ENCODE measurements around the gene NCKAP1. TPM values are rescaled to one million over a fixed set of nuclear protein-coding genes. Genes with fewer than 3 reads are reported as not detected.

The NCKAP1 gene
- total and polyA plus RNA-seq, 10 donors: 8.9 to 62.5 (median 49.3) TPM

DNA sequence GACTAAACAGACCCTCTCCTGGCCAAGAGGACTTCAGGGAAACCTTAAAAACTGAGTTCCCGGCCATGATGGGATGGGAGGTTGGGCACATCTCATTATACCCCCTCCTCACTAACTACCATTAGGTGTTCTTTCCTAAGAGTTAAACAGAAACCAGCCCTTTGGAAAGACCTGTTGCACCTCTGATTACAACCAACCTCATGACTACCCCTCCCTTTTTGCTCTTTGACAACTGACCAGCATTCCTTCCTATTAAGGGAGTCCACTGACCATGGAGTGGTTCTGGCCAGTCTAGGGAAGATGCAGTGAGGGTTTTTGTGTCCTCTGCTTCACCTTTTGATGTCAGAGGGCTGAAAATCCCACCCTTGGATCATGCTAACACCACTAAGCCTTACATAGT lies 127.3 kb downstream of the NCKAP1 start:
- H3K36me3 ChIP-seq: peaks cover 0 to 14% (median 0%) of the 10 kb centered on the region in 6 donors
- no peak overlapping the region for H3K4me3 ChIP-seq
- no peak for TF ChIP-seq POLR2A (IDR thresholded peaks at IDR 0.05)
- H3K27ac ChIP-seq: no peak overlapping the region
- intact Hi-C loops (cut with DNase I; ENCODE audit: low total_unique reads): no loop called here
- H3K27me3 ChIP-seq (replicated peaks in 1 of 7): no peaks in the 10 kb centered on the region
- no peak for DNase-seq
- no peaks in the 10 kb centered on the region for H3K9me3 ChIP-seq
- H3K4me1 ChIP-seq: no peaks in the 10 kb centered on the region
- 79 to 100% (median 92%) methylated on average over 1 of the region's 1 CpG for WGBS, 5 donors

DNA sequence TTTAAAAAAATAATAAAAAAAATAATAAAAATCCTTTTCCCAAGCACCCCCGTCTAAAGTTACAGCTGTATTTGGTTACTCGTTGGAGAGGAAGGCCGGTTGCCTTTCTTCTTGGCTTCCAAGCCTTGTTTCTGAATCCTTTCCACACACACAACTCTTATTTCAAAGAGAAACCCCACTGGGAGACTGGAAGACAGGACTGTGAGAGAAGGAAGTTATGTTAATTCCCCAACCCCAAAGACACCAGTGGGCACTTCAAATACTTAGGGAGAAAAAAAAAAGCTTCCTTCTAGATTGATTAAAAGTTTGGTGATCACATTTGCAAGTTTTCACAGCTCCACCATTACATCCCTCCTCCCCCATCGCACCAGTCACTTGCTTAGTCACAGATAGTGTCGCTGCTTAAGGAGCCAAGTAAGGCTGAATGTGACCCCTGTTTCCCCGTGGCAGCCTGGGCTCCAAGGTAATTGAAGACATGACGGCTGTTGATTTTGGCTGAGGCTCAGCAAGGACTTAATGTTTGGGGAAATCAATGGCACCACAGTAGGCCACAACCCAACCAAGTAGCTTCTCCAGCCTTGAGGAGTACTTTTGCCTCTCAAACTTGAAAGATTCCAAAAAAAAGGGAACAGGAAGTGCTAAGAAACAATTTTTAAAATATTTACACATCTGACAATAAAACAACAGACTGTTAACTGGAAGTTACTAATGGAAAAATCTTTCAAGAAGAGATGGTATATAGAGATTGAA lies 131.0 kb downstream of the NCKAP1 start:
- Histone ChIP-seq H3K27me3 (replicated peaks in 1 of 7) (no peaks in the 10 kb centered on the region), H3K27ac (no peak overlapping the region), H3K4me1 (no peaks in the 10 kb centered on the region), H3K9me3 (no peaks in the 10 kb centered on the region), H3K4me3 (no peak overlapping the region), H3K36me3 (no peaks in the 10 kb centered on the region)
- 82 to 91% (median 88%) methylated on average over 7 of the region's 7 CpGs for WGBS, 5 donors
- TF ChIP-seq, protein P1, sequence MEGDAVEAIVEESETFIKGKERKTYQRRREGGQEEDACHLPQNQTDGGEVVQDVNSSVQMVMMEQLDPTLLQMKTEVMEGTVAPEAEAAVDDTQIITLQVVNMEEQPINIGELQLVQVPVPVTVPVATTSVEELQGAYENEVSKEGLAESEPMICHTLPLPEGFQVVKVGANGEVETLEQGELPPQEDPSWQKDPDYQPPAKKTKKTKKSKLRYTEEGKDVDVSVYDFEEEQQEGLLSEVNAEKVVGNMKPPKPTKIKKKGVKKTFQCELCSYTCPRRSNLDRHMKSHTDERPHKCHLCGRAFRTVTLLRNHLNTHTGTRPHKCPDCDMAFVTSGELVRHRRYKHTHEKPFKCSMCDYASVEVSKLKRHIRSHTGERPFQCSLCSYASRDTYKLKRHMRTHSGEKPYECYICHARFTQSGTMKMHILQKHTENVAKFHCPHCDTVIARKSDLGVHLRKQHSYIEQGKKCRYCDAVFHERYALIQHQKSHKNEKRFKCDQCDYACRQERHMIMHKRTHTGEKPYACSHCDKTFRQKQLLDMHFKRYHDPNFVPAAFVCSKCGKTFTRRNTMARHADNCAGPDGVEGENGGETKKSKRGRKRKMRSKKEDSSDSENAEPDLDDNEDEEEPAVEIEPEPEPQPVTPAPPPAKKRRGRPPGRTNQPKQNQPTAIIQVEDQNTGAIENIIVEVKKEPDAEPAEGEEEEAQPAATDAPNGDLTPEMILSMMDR (IDR thresholded peaks at IDR 0.05 in 8 of 11, conservative IDR thresholded peaks at IDR 0.05 in 3 of 11): no peak
- no peak for TF ChIP-seq POLR2AphosphoS5 (IDR thresholded peaks at IDR 0.05)
- TF ChIP-seq POLR2A (IDR thresholded peaks at IDR 0.05): no peak
- no peak for DNase-seq
- intact Hi-C loops (cut with DNase I; ENCODE audit: low total_unique reads): no loop called here

DNA sequence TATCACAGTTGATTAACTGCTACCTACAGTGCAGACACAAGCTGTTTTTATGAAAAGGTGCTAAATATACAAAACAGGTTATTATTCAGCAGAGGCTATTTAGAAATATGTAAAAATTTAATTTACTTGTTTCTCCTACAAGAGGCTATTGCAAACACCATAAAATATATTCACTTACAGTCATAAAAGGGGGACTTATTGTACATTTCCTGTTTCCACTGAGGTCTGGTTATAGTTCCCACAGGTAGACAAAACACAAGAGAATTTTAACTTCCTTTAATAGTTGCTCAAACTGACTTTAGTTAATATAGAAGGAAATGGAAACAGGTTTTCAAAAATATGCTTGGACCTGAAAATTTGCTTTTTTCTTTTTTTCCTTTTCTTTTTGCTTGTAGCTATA lies 131.8 kb downstream of the NCKAP1 start:
- no peaks in the 10 kb centered on the region for H3K27me3 ChIP-seq (replicated peaks in 1 of 7)
- H3K36me3 ChIP-seq: no peaks in the 10 kb centered on the region
- no peak overlapping the region for H3K27ac ChIP-seq
- DNase-seq: no peak
- no peak overlapping the region for H3K4me3 ChIP-seq
- no peaks in the 10 kb centered on the region for H3K9me3 ChIP-seq
- TF ChIP-seq, protein P1 (IDR thresholded peaks at IDR 0.05 in 8 of 11, conservative IDR thresholded peaks at IDR 0.05 in 3 of 11): no peak
- TF ChIP-seq POLR2AphosphoS5 (IDR thresholded peaks at IDR 0.05): no peak
- no peak for TF ChIP-seq POLR2A (IDR thresholded peaks at IDR 0.05)
- intact Hi-C loops (cut with DNase I; ENCODE audit: low total_unique reads): no loop called here
- no peaks in the 10 kb centered on the region for H3K4me1 ChIP-seq

GRCh38 chr2:182904844-182905243 lies 133.4 kb downstream of the NCKAP1 start:
- DNase-seq: no peak
- H3K4me1 ChIP-seq: no peaks in the 10 kb centered on the region
- H3K27me3 ChIP-seq (replicated peaks in 1 of 7): no peaks in the 10 kb centered on the region
- intact Hi-C loops (cut with DNase I; ENCODE audit: low total_unique reads): no loop called here
- WGBS, 5 donors: 76 to 93% (median 84%) methylated on average over 1 of the region's 1 CpG
- TF ChIP-seq POLR2A (IDR thresholded peaks at IDR 0.05) (no peak), POLR2AphosphoS5 (IDR thresholded peaks at IDR 0.05) (no peak)
- TF ChIP-seq, protein P1 (IDR thresholded peaks at IDR 0.05 in 8 of 11, conservative IDR thresholded peaks at IDR 0.05 in 3 of 11): no peak
- H3K36me3 ChIP-seq: no peaks in the 10 kb centered on the region
- H3K9me3 ChIP-seq: no peaks in the 10 kb centered on the region
- no peak overlapping the region for H3K27ac ChIP-seq
- no peak overlapping the region for H3K4me3 ChIP-seq
